ENCODE data around the gene S100A4.
"Not testable (repeated sequence)": the region's sequence is repeated elsewhere in the genome, so short reads cannot be mapped to it uniquely, and the experiment has no call there.

Gene S100A4

GRCh38 chr1:153522353-153523048, 23.1 kb downstream of the S100A4 start:
- not testable (repeated sequence) for H3K36me3 ChIP-seq (ENCODE audit: control insufficient read depth, insufficient read depth, low read length); H3K27me3 ChIP-seq (ENCODE audit: control insufficient read depth, insufficient read depth, low read length, poor library complexity, severe bottlenecking); H3K4me3 ChIP-seq (ENCODE audit: insufficient read depth, low read depth, low read length)

GRCh38 chr1:153521808-153522207, 23.8 kb downstream of the S100A4 start:
- not testable (repeated sequence) for H3K4me1 ChIP-seq (ENCODE audit: control insufficient read depth, insufficient read depth, low read length); H3K9me3 ChIP-seq (ENCODE audit: control insufficient read depth, low read length); H3K36me3 ChIP-seq (ENCODE audit: control insufficient read depth, insufficient read depth, low read length); H3K27ac ChIP-seq (ENCODE audit: insufficient read depth, low read depth, low read length, poor library complexity, severe bottlenecking); H3K4me3 ChIP-seq (ENCODE audit: insufficient read depth, low read depth, low read length); H3K27me3 ChIP-seq (ENCODE audit: control insufficient read depth, insufficient read depth, low read length, poor library complexity, severe bottlenecking)
- WGBS, 2 experiments, result 96% methylated on average over 37 of the region's 37 CpGs

More at GRCh38 chr1:153522353-153523048, 23.1 kb downstream of the S100A4 start:
- WGBS, 2 experiments, result 84 to 87% methylated on average over 13 to 14 of the region's 14 CpGs
- H3K9me3 ChIP-seq (ENCODE audit: control insufficient read depth, low read length); H3K27ac ChIP-seq (ENCODE audit: insufficient read depth, low read depth, low read length, poor library complexity, severe bottlenecking); H3K4me1 ChIP-seq (ENCODE audit: control insufficient read depth, insufficient read depth, low read length): not testable (repeated sequence)

- H3K4me3 ChIP-seq (ENCODE audit: insufficient read depth, low read depth, low read length), result no peak overlapping the region
- 84 to 86% methylated on average over 4 of the region's 4 CpGs for WGBS, 2 experiments
- no peak overlapping the region for H3K27ac ChIP-seq (ENCODE audit: insufficient read depth, low read depth, low read length, poor library complexity, severe bottlenecking)
- no peaks in the 10 kb centered on the region for H3K36me3 ChIP-seq (ENCODE audit: control insufficient read depth, insufficient read depth, low read length)
- no peaks in the 10 kb centered on the region for H3K4me1 ChIP-seq (ENCODE audit: control insufficient read depth, insufficient read depth, low read length)
- no peaks in the 10 kb centered on the region for H3K27me3 ChIP-seq (ENCODE audit: control insufficient read depth, insufficient read depth, low read length, poor library complexity, severe bottlenecking)
- H3K9me3 ChIP-seq (ENCODE audit: control insufficient read depth, low read length), result no peaks in the 10 kb centered on the region
These were observed 24.7 kb downstream of the S100A4 start for GRCh38 chr1:153520818-153521476.

GRCh38 chr1:153520137-153520691, 25.4 kb downstream of the S100A4 start:
- WGBS, 2 experiments, result 85 to 87% methylated on average over 4 of the region's 5 CpGs
- not testable (repeated sequence) for H3K4me3 ChIP-seq (ENCODE audit: insufficient read depth, low read depth, low read length); H3K36me3 ChIP-seq (ENCODE audit: control insufficient read depth, insufficient read depth, low read length); H3K27ac ChIP-seq (ENCODE audit: insufficient read depth, low read depth, low read length, poor library complexity, severe bottlenecking); H3K4me1 ChIP-seq (ENCODE audit: control insufficient read depth, insufficient read depth, low read length); H3K27me3 ChIP-seq (ENCODE audit: control insufficient read depth, insufficient read depth, low read length, poor library complexity, severe bottlenecking); H3K9me3 ChIP-seq (ENCODE audit: control insufficient read depth, low read length)

GRCh38 chr1:153519242-153519641, 26.4 kb downstream of the S100A4 start:
- Histone ChIP-seq H3K27me3 (ENCODE audit: control insufficient read depth, insufficient read depth, low read length, poor library complexity, severe bottlenecking) (no peaks in the 10 kb centered on the region), H3K9me3 (ENCODE audit: control insufficient read depth, low read length) (no peaks in the 10 kb centered on the region), H3K27ac (ENCODE audit: insufficient read depth, low read depth, low read length, poor library complexity, severe bottlenecking) (no peak overlapping the region), H3K4me1 (ENCODE audit: control insufficient read depth, insufficient read depth, low read length) (no peaks in the 10 kb centered on the region), H3K4me3 (ENCODE audit: insufficient read depth, low read depth, low read length) (no peak overlapping the region), H3K36me3 (ENCODE audit: control insufficient read depth, insufficient read depth, low read length) (no peaks in the 10 kb centered on the region)
- WGBS, 2 experiments, result 89 to 90% methylated on average over 3 of the region's 3 CpGs

- Histone ChIP-seq H3K4me3 (ENCODE audit: insufficient read depth, low read depth, low read length) (no peak overlapping the region), H3K4me1 (ENCODE audit: control insufficient read depth, insufficient read depth, low read length) (no peaks in the 10 kb centered on the region), H3K27me3 (ENCODE audit: control insufficient read depth, insufficient read depth, low read length, poor library complexity, severe bottlenecking) (no peaks in the 10 kb centered on the region), H3K36me3 (ENCODE audit: control insufficient read depth, insufficient read depth, low read length) (no peaks in the 10 kb centered on the region), H3K9me3 (ENCODE audit: control insufficient read depth, low read length) (no peaks in the 10 kb centered on the region), H3K27ac (ENCODE audit: insufficient read depth, low read depth, low read length, poor library complexity, severe bottlenecking) (no peak overlapping the region)
- WGBS, 2 experiments, result 65 to 69% methylated on average over 8 of the region's 8 CpGs
These were observed 29.9 kb downstream of the S100A4 start for GRCh38 chr1:153515504-153516394.

GRCh38 chr1:153513666-153514065, 31.9 kb downstream of the S100A4 start:
- H3K27ac ChIP-seq (ENCODE audit: insufficient read depth, low read depth, low read length, poor library complexity, severe bottlenecking), result no peak overlapping the region
- H3K4me1 ChIP-seq (ENCODE audit: control insufficient read depth, insufficient read depth, low read length), result no peaks in the 10 kb centered on the region
- H3K36me3 ChIP-seq (ENCODE audit: control insufficient read depth, insufficient read depth, low read length), result no peaks in the 10 kb centered on the region
- no peaks in the 10 kb centered on the region for H3K9me3 ChIP-seq (ENCODE audit: control insufficient read depth, low read length)
- no peak overlapping the region for H3K4me3 ChIP-seq (ENCODE audit: insufficient read depth, low read depth, low read length)
- 90 to 91% methylated on average over 7 of the region's 7 CpGs for WGBS, 2 experiments
- no peaks in the 10 kb centered on the region for H3K27me3 ChIP-seq (ENCODE audit: control insufficient read depth, insufficient read depth, low read length, poor library complexity, severe bottlenecking)

- H3K27me3 ChIP-seq (ENCODE audit: control insufficient read depth, insufficient read depth, low read length, poor library complexity, severe bottlenecking), result no peaks in the 10 kb centered on the region
- H3K9me3 ChIP-seq (ENCODE audit: control insufficient read depth, low read length), result no peaks in the 10 kb centered on the region
- no peak overlapping the region for H3K27ac ChIP-seq (ENCODE audit: insufficient read depth, low read depth, low read length, poor library complexity, severe bottlenecking)
- no peaks in the 10 kb centered on the region for H3K4me1 ChIP-seq (ENCODE audit: control insufficient read depth, insufficient read depth, low read length)
- no peak overlapping the region for H3K4me3 ChIP-seq (ENCODE audit: insufficient read depth, low read depth, low read length)
- no peaks in the 10 kb centered on the region for H3K36me3 ChIP-seq (ENCODE audit: control insufficient read depth, insufficient read depth, low read length)
- WGBS, 2 experiments, result 85 to 94% methylated on average over 3 of the region's 3 CpGs
These were observed 32.6 kb downstream of the S100A4 start for GRCh38 chr1:153513023-153513422.

GRCh38 chr1:153510984-153511410, 34.6 kb downstream of the S100A4 start:
- Histone ChIP-seq H3K27me3 (ENCODE audit: control insufficient read depth, insufficient read depth, low read length, poor library complexity, severe bottlenecking) (no peaks in the 10 kb centered on the region), H3K27ac (ENCODE audit: insufficient read depth, low read depth, low read length, poor library complexity, severe bottlenecking) (no peak overlapping the region), H3K4me3 (ENCODE audit: insufficient read depth, low read depth, low read length) (no peak overlapping the region), H3K9me3 (ENCODE audit: control insufficient read depth, low read length) (no peaks in the 10 kb centered on the region), H3K4me1 (ENCODE audit: control insufficient read depth, insufficient read depth, low read length) (no peaks in the 10 kb centered on the region), H3K36me3 (ENCODE audit: control insufficient read depth, insufficient read depth, low read length) (no peaks in the 10 kb centered on the region)
- WGBS, 2 experiments, result 2 to 4% methylated on average over 7 of the region's 7 CpGs

Measured in ectodermal cell (in vitro differentiated cells).